ENCODE measurements around the gene ARHGEF3.
"Not testable (repeated sequence)": the region's sequence is repeated elsewhere in the genome, so short reads cannot be mapped to it uniquely, and the experiment has no call there.

Gene ARHGEF3

GRCh38 chr3:56764904-56765547 lies 36.7 kb downstream of the ARHGEF3 start:
- DNase-seq: no peak

- DNase-seq: no peak
Observed at GRCh38 chr3:56764184-56764583, 37.6 kb downstream of the ARHGEF3 start.

GRCh38 chr3:56763233-56763632 lies 38.5 kb downstream of the ARHGEF3 start:
- no peak for DNase-seq

- no peak for DNase-seq
Observed at GRCh38 chr3:56762718-56763117, 39.0 kb downstream of the ARHGEF3 start.

- DNase-seq: no peak
Observed at GRCh38 chr3:56761887-56762651, 39.7 kb downstream of the ARHGEF3 start.

- DNase-seq: no peak
Observed at GRCh38 chr3:56761023-56761422, 40.7 kb downstream of the ARHGEF3 start.

GRCh38 chr3:56759532-56759931 lies 42.2 kb downstream of the ARHGEF3 start:
- no peak for DNase-seq

- DNase-seq: no peak
Observed at GRCh38 chr3:56758539-56758981, 43.2 kb downstream of the ARHGEF3 start.

GRCh38 chr3:56758042-56758441 lies 43.7 kb downstream of the ARHGEF3 start:
- DNase-seq: not testable (repeated sequence)

GRCh38 chr3:56754741-56755417 lies 46.9 kb downstream of the ARHGEF3 start:
- DNase-seq: no peak

GRCh38 chr3:56753206-56753820 lies 48.4 kb downstream of the ARHGEF3 start:
- no peak for DNase-seq

- no peak for DNase-seq
Observed at GRCh38 chr3:56751056-56751707, 50.6 kb downstream of the ARHGEF3 start.

GRCh38 chr3:56748663-56749231 lies 53.0 kb downstream of the ARHGEF3 start:
- no peak for DNase-seq

- DNase-seq: no peak
Observed at GRCh38 chr3:56747150-56747549, 54.6 kb downstream of the ARHGEF3 start.

- DNase-seq: no peak
Observed at GRCh38 chr3:56744016-56744415, 57.7 kb downstream of the ARHGEF3 start.

GRCh38 chr3:56742887-56743286 lies 58.9 kb downstream of the ARHGEF3 start:
- no peak for DNase-seq

- DNase-seq: no peak
Observed at GRCh38 chr3:56739036-56739435, 62.7 kb downstream of the ARHGEF3 start.

GRCh38 chr3:56737006-56737405 lies 64.7 kb downstream of the ARHGEF3 start:
- DNase-seq: no peak

GRCh38 chr3:56732109-56732508 lies 69.6 kb downstream of the ARHGEF3 start:
- no peak for DNase-seq

GRCh38 chr3:56725175-56725574 lies 76.6 kb downstream of the ARHGEF3 start:
- no peak for DNase-seq

GRCh38 chr3:56724676-56725075 lies 77.1 kb downstream of the ARHGEF3 start:
- DNase-seq: no peak

- DNase-seq: no peak
Observed at GRCh38 chr3:56720849-56721248, 80.9 kb downstream of the ARHGEF3 start.

- DNase-seq: not testable (repeated sequence)
Observed at GRCh38 chr3:56718809-56719208, 82.9 kb downstream of the ARHGEF3 start.
